GM19455 (cell line): Measurements from ENCODE around the gene PTPN3.
A peak's percentile ranks its signal among the peaks of the same experiment; 100 is the strongest.
"Not testable (repeated sequence)": the region's sequence is repeated elsewhere in the genome, so short reads cannot be mapped to it uniquely, and the experiment has no call there.

ENCODE experiments used
- ATAC-seq: cut with Tn5 transposase; IDR thresholded peaks from one replicate; pipeline ENCODE4 v1.9.1; 2021; ENCODE audit not compliant: unreplicated experiment

Gene PTPN3

GRCh38 chr9:109498195-109499092 is at the start of gene PTPN3:
Gene PTPN3, minus strand, starts transcription at chr9:109498307. Its CDS starts 34,873 bp downstream, at chr9:109463434.
- ATAC-seq: no peak

GRCh38 chr9:109544954-109545353 is 46.8 kb upstream of the PTPN3 start:
- not testable (repeated sequence) for ATAC-seq

- no peak for ATAC-seq
These were observed 44.8 kb upstream of the PTPN3 start for GRCh38 chr9:109542922-109543321.

GRCh38 chr9:109538346-109538745 is 40.2 kb upstream of the PTPN3 start:
- ATAC-seq: no peak

- no peak for ATAC-seq
These were observed 39.2 kb upstream of the PTPN3 start for GRCh38 chr9:109537288-109537687.

GRCh38 chr9:109536859-109537258 is 38.8 kb upstream of the PTPN3 start:
- no peak for ATAC-seq

GRCh38 chr9:109535365-109535764 is 37.3 kb upstream of the PTPN3 start:
- ATAC-seq: no peak

- no peak for ATAC-seq
These were observed 36.0 kb upstream of the PTPN3 start for GRCh38 chr9:109534151-109534550.

GRCh38 chr9:109532652-109533051 is 34.5 kb upstream of the PTPN3 start:
- not testable (repeated sequence) for ATAC-seq

- ATAC-seq: no peak
These were observed 24.0 kb upstream of the PTPN3 start for GRCh38 chr9:109522106-109522505.

GRCh38 chr9:109520475-109521132 is 22.5 kb upstream of the PTPN3 start:
- peak; percentile 83 for ATAC-seq

- no peak for ATAC-seq
These were observed 21.3 kb upstream of the PTPN3 start for GRCh38 chr9:109519366-109519765.

- no peak for ATAC-seq
These were observed 20.7 kb upstream of the PTPN3 start for GRCh38 chr9:109518621-109519335.

- no peak for ATAC-seq
These were observed 19.8 kb upstream of the PTPN3 start for GRCh38 chr9:109517901-109518377.

- no peak for ATAC-seq
These were observed 15.8 kb upstream of the PTPN3 start for GRCh38 chr9:109513871-109514270.

GRCh38 chr9:109512170-109512756 is 14.2 kb upstream of the PTPN3 start:
- ATAC-seq: no peak

GRCh38 chr9:109510506-109510905 is 12.4 kb upstream of the PTPN3 start:
- ATAC-seq: no peak

GRCh38 chr9:109510042-109510441 is 11.9 kb upstream of the PTPN3 start:
- not testable (repeated sequence) for ATAC-seq

GRCh38 chr9:109509611-109510010 is 11.5 kb upstream of the PTPN3 start:
- no peak for ATAC-seq

GRCh38 chr9:109507421-109507838 is 9.3 kb upstream of the PTPN3 start:
- no peak for ATAC-seq
